Measurements from ENCODE around the gene USP30.
"Not testable (repeated sequence)": the region's sequence is repeated elsewhere in the genome, so short reads cannot be mapped to it uniquely, and the experiment has no call there.

Gene USP30

DNA sequence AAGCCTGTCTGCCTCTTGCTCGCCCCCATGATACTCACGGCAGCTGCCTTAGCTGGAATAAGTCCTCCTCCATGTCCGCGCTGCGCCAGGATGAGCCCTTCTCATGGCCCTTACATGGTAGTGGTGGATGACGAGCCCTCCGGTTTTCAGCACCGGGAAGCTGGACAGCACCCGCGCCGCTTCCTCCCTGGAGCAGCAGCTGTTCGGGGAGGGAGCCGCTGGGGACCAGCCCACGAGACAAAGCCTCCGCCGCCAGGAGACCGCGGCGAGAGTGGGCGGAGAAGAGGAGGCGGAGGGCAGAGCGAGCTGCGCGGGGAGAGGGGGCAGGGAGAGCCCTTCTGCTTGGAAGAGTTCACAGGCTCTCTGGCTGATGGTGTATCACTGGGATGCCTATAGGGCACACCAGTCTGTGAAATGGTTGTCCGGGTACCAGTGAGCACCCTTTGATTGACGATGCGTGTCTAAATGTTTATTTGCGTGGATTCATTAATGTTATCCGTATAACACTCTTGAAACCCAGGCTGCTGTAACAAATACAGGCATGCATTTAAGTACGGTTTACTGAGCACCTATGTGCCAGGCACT, 31.5 kb upstream of the USP30 start, which contains the start of gene SVOP:
TSS of gene SVOP (minus strand) at position 273 of the 585 bp plus-strand sequence. CDS start at position 73, 200 bp downstream.
- Histone ChIP-seq H4K20me1 (ENCODE audit: insufficient read depth, low read length, poor library complexity, severe bottlenecking) (no peaks in the 10 kb centered on the region), H2AFZ (ENCODE audit: low read length) (no peak within 1 kb of the TSS), H3K9me3 (ENCODE audit: insufficient read depth, low read depth, low read length) (no peaks in the 10 kb centered on the region), H3K4me2 (ENCODE audit: low read depth, low read length, poor library complexity, severe bottlenecking) (no peak within 1 kb of the TSS), H3K9ac (ENCODE audit: low read depth, low read length, poor library complexity, severe bottlenecking) (no peak within 1 kb of the TSS), H3K9me2 (replicated peaks; ENCODE audit: low read depth, low read length) (no peaks in the 10 kb centered on the region), H3K36me3 (ENCODE audit: insufficient read depth, low read length) (no peaks in the 10 kb centered on the region), H3K27me3 (ENCODE audit: insufficient read depth, low read length, poor library complexity, severe bottlenecking) (no peaks in the 10 kb centered on the region), H3K4me3 (ENCODE audit: low read length, poor library complexity, severe bottlenecking) (no peak within 1 kb of the TSS), H3F3A (ENCODE audit: low read depth) (no peaks in the 10 kb centered on the region), H3K4me1 (ENCODE audit: insufficient read depth, low read length, poor library complexity, severe bottlenecking) (no peaks in the 10 kb centered on the region), H3K79me2 (ENCODE audit: insufficient read depth, low read length) (no peaks in the 10 kb centered on the region)
- TF ChIP-seq, protein P1, sequence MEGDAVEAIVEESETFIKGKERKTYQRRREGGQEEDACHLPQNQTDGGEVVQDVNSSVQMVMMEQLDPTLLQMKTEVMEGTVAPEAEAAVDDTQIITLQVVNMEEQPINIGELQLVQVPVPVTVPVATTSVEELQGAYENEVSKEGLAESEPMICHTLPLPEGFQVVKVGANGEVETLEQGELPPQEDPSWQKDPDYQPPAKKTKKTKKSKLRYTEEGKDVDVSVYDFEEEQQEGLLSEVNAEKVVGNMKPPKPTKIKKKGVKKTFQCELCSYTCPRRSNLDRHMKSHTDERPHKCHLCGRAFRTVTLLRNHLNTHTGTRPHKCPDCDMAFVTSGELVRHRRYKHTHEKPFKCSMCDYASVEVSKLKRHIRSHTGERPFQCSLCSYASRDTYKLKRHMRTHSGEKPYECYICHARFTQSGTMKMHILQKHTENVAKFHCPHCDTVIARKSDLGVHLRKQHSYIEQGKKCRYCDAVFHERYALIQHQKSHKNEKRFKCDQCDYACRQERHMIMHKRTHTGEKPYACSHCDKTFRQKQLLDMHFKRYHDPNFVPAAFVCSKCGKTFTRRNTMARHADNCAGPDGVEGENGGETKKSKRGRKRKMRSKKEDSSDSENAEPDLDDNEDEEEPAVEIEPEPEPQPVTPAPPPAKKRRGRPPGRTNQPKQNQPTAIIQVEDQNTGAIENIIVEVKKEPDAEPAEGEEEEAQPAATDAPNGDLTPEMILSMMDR (conservative IDR thresholded peaks at IDR 0.05; ENCODE audit: low read length) = no peak
- no peak for TF ChIP-seq EZH2phosphoT487 (IDR thresholded peaks at IDR 0.05; ENCODE audit: borderline replicate concordance)

DNA sequence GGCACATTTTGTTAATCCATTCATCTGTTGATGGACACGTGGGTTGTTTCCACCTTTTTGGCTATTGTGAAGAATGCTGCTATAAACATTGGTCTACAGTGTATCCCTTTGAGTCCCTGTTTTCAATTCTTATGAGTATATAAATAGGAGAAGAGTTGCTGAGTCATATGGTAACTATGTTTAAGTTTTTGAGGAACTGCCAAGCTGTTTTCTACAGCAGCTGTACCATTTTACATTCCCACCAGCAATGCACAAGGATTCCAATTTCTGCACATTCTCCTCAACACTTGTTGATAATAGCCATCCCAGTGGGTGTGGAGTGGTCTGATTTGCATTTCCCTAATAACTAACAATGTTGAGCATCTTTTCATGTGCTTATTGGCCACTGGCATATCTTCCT, 24.6 kb upstream of the USP30 start:
- no peak for TF ChIP-seq EZH2phosphoT487 (IDR thresholded peaks at IDR 0.05; ENCODE audit: borderline replicate concordance)
- TF ChIP-seq, protein P1 (conservative IDR thresholded peaks at IDR 0.05; ENCODE audit: low read length) = no peak
- Histone ChIP-seq H3K9me3 (ENCODE audit: insufficient read depth, low read depth, low read length) (no peaks in the 10 kb centered on the region), H3K9ac (ENCODE audit: low read depth, low read length, poor library complexity, severe bottlenecking) (no peak overlapping the region), H2AFZ (ENCODE audit: low read length) (no peak overlapping the region), H3K4me2 (ENCODE audit: low read depth, low read length, poor library complexity, severe bottlenecking) (no peak overlapping the region), H4K20me1 (ENCODE audit: insufficient read depth, low read length, poor library complexity, severe bottlenecking) (no peaks in the 10 kb centered on the region), H3K9me2 (replicated peaks; ENCODE audit: low read depth, low read length) (no peaks in the 10 kb centered on the region), H3K4me3 (ENCODE audit: low read length, poor library complexity, severe bottlenecking) (no peak overlapping the region), H3K79me2 (ENCODE audit: insufficient read depth, low read length) (no peaks in the 10 kb centered on the region), H3F3A (ENCODE audit: low read depth) (no peaks in the 10 kb centered on the region), H3K27me3 (ENCODE audit: insufficient read depth, low read length, poor library complexity, severe bottlenecking) (peaks cover 12% of the 10 kb centered on the region), H3K36me3 (ENCODE audit: insufficient read depth, low read length) (no peaks in the 10 kb centered on the region), H3K4me1 (ENCODE audit: insufficient read depth, low read length, poor library complexity, severe bottlenecking) (no peaks in the 10 kb centered on the region)

DNA sequence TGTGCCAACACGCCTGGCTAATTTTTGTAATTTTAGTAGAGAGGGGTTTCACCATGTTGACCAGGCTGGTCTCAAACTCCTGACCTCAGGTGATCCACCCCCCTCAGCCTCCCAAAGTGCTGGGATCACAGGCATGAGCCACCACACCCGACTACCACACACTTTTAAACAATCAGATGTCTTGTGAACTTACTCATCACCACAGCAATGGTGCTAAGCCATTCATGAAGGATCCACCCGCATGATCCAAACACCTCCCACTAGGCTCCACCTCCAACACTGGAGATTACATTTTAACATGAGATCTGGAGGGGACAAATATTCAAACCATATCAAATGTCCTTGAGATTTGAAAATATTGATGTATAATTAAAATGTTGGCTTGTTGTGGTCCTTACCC, 23.8 kb upstream of the USP30 start:
- not testable (repeated sequence) for H3K4me3 ChIP-seq (ENCODE audit: low read length, poor library complexity, severe bottlenecking); H3K9me2 ChIP-seq (replicated peaks; ENCODE audit: low read depth, low read length); H3K9ac ChIP-seq (ENCODE audit: low read depth, low read length, poor library complexity, severe bottlenecking); H3K9me3 ChIP-seq (ENCODE audit: insufficient read depth, low read depth, low read length); H3K79me2 ChIP-seq (ENCODE audit: insufficient read depth, low read length); H3F3A ChIP-seq (ENCODE audit: low read depth); H3K4me2 ChIP-seq (ENCODE audit: low read depth, low read length, poor library complexity, severe bottlenecking); H4K20me1 ChIP-seq (ENCODE audit: insufficient read depth, low read length, poor library complexity, severe bottlenecking); H3K4me1 ChIP-seq (ENCODE audit: insufficient read depth, low read length, poor library complexity, severe bottlenecking); H2AFZ ChIP-seq (ENCODE audit: low read length); H3K36me3 ChIP-seq (ENCODE audit: insufficient read depth, low read length)
- peaks cover 12% of the 10 kb centered on the region for H3K27me3 ChIP-seq (ENCODE audit: insufficient read depth, low read length, poor library complexity, severe bottlenecking)

DNA sequence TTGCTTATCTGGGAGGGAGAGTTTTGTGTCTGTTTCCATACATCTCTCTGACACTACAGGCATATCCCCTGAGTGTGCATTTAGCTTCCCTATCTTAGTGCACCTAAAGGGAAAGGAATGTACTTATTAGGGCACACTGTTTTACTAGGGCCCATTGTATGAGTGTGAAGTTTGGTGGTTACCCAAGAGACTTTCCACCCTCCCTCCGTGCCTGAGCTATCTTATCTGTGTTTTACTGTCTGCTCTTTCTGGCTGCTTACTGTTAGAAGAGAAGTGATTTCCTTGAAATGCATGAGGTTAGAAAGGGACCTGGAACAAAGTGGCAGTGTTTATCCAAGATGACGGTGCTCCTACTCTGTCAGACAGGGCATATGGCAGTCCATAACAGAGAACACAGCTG, 23.0 kb upstream of the USP30 start:
- H3F3A ChIP-seq (ENCODE audit: low read depth) = no peaks in the 10 kb centered on the region
- H3K4me1 ChIP-seq (ENCODE audit: insufficient read depth, low read length, poor library complexity, severe bottlenecking) = no peaks in the 10 kb centered on the region
- no peaks in the 10 kb centered on the region for H3K79me2 ChIP-seq (ENCODE audit: insufficient read depth, low read length)
- H3K4me2 ChIP-seq (ENCODE audit: low read depth, low read length, poor library complexity, severe bottlenecking) = no peak overlapping the region
- H3K36me3 ChIP-seq (ENCODE audit: insufficient read depth, low read length) = no peaks in the 10 kb centered on the region
- no peaks in the 10 kb centered on the region for H3K9me3 ChIP-seq (ENCODE audit: insufficient read depth, low read depth, low read length)
- no peak overlapping the region for H3K9ac ChIP-seq (ENCODE audit: low read depth, low read length, poor library complexity, severe bottlenecking)
- TF ChIP-seq, protein P1 (conservative IDR thresholded peaks at IDR 0.05; ENCODE audit: low read length) = no peak
- no peak for TF ChIP-seq EZH2phosphoT487 (IDR thresholded peaks at IDR 0.05; ENCODE audit: borderline replicate concordance)
- no peaks in the 10 kb centered on the region for H4K20me1 ChIP-seq (ENCODE audit: insufficient read depth, low read length, poor library complexity, severe bottlenecking)
- H3K4me3 ChIP-seq (ENCODE audit: low read length, poor library complexity, severe bottlenecking) = no peak overlapping the region
- H3K9me2 ChIP-seq (replicated peaks; ENCODE audit: low read depth, low read length) = no peaks in the 10 kb centered on the region
- H3K27me3 ChIP-seq (ENCODE audit: insufficient read depth, low read length, poor library complexity, severe bottlenecking) = peaks cover 12% of the 10 kb centered on the region
- H2AFZ ChIP-seq (ENCODE audit: low read length) = no peak overlapping the region

Measured in Loucy (cell line).